Kidney glomerular epithelial cell (primary cell): ENCODE measurements around the gene ACP4.
"Not testable (repeated sequence)": the region's sequence is repeated elsewhere in the genome, so short reads cannot be mapped to it uniquely, and the experiment has no call there.

Experiments used
- DNase-seq: peaks from one replicate; lab custom pipeline; 2025; lab: John Stamatoyannopoulos, UW

ACP4 gene

DNA sequence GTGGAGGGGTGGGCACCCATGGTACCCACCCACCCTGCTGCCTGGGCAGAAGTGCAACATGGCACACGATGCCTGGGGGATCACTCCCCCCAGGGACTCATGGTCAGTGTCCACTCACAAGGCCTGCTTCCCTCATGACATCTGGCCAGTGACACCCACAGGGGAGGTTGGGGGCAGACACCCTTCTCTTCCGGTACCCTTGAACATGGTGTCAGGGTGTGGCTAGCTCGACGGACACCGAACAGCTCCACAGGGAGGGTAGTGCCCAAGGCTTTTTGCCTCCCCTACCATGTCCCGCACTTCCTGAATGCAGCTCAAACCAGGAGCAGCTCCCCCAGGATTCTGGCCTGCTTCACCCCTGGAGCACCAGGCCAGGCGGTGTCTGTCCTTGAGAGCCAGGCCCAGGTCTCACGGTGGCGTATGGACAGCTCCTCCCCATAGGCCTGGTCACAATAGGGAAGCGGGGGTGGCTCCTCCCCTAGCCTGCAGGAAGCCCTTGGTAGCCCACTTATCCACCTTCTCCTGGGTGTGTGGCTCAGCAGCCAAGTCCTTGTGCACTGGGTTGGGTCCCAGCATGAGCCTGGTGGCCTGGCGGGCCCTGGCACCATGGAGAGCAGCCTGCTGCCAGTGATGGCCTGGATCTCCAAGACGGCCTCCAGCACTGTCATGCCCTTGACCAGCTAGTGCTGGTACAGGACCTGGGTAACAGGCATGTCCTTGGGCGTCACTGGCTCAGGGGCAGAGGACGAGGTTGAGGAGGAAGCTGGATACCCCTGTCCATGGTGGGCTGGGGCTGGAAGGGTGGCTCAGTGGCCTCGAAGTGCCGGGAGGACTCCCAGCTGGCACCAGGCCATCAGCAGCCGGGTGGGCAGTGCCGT is 7.8 kb downstream of the ACP4 start:
- no peak for DNase-seq

- no peak for DNase-seq
These were observed 8.7 kb downstream of the ACP4 start for GRCh38 chr19:50798659-50799546.

- DNase-seq, result no peak
These were observed 9.3 kb downstream of the ACP4 start for GRCh38 chr19:50799547-50799851.

DNA sequence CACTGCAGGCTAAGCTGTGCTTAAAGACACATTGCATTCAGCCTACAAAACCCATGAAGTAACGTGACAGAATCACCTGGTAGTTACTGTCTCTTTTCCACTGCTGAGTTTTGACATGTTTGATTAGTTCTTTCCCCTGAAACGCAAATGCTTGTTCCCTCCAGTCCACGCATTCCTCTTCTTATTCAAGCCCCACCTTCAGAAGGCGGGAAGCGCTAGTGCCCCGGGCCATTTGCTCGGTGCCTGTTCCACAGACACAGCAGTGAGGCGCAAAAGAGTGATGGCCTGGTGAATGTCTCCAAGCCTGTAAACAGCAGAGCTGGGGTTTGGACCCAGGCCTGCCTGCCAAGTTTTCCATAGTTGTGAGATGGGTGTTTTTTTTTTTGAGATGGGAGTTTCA is 10.9 kb downstream of the ACP4 start:
- no peak for DNase-seq

GRCh38 chr19:50803633-50804419 is 13.6 kb downstream of the ACP4 start:
- DNase-seq, result no peak

- peak; percentile 98 for DNase-seq
These were observed 14.4 kb downstream of the ACP4 start for GRCh38 chr19:50804420-50805272.

DNA sequence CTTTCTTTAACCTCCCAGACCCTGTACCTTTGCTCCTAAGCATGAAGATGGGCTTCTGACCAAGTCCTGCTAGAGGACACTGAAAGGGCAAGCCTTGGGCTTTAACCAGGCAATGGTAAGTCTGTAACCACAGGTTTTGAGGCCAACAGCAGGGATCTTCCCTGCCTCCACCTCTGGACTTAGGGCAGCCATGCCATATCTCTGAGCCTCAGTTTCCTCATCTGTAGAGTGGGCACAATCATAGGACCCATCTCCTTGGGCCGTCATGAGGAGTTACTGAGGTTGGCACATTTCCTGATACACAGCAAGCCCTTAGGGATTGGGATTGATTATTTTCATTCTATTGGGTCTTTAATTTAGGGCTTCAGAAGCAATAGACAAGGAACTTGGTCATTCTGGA is 18.6 kb downstream of the ACP4 start:
- no peak for DNase-seq

GRCh38 chr19:50811622-50812238 is 21.5 kb downstream of the ACP4 start:
- DNase-seq, result not testable (repeated sequence)

DNA sequence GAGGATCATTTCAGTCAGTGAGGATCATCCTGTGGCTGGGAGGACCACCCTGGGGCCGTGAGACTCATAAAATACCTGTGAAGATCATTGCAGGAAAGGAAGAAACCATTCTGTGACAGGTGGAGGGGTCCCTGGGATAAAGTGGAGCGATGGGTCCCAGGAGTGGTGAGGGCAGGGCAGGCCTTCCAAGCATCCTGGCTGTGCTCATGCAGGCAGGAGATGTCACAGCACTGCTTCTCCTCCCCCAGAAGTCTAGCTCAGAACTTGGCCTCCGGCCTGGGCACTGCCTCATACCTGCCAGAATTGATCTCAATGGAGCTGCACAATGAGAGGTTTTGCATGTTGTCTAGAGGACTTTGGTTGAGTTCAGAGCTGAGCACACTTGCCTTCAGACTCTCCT is 22.3 kb downstream of the ACP4 start:
- no peak for DNase-seq

DNA sequence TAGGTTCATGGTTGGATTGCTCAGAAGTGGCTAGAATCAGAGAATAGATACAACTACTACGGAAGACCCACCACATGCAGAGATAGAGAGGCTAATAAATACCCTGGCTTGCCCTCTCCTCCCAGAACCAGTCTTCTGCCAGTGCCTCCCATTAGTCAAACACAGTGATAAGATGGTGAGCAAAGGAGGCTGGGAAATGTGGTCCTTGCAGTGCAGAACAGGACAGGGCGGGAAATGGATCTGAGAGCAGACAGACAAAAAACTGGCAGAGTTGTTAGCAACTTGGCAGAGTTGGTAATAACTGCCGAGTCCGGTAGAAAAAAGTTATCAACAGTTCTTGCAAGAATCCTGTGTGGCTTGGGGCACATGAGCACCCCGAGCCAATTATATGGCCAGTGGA is 24.7 kb downstream of the ACP4 start:
- DNase-seq, result no peak

GRCh38 chr19:50815439-50815838 is 25.2 kb downstream of the ACP4 start:
- no peak for DNase-seq

- DNase-seq, result no peak
These were observed 28.0 kb downstream of the ACP4 start for GRCh38 chr19:50817941-50818858.

- no peak for DNase-seq
These were observed 28.8 kb downstream of the ACP4 start for GRCh38 chr19:50818859-50819472.

DNA sequence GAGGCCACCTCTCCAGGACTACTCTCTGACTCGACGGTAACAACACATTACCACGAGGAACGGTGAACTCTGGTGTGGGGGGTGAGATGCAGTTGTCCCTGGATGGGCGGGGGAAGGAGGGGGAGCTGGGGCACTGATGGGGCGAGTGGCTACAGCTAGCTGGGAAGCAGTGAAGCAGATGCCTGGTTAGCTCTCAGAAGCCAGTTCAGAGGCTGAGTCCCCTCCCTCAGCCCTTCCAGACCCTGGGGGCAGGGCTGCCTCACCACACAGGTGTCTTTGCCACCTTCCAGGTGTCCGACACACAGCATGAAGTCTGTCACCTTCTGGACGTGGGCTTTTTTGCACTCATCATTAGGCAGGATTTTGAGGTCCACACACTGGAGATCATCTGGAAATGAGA is 29.4 kb downstream of the ACP4 start:
- DNase-seq, result no peak

- no peak for DNase-seq
These were observed 29.9 kb downstream of the ACP4 start for GRCh38 chr19:50820086-50820485.

DNA sequence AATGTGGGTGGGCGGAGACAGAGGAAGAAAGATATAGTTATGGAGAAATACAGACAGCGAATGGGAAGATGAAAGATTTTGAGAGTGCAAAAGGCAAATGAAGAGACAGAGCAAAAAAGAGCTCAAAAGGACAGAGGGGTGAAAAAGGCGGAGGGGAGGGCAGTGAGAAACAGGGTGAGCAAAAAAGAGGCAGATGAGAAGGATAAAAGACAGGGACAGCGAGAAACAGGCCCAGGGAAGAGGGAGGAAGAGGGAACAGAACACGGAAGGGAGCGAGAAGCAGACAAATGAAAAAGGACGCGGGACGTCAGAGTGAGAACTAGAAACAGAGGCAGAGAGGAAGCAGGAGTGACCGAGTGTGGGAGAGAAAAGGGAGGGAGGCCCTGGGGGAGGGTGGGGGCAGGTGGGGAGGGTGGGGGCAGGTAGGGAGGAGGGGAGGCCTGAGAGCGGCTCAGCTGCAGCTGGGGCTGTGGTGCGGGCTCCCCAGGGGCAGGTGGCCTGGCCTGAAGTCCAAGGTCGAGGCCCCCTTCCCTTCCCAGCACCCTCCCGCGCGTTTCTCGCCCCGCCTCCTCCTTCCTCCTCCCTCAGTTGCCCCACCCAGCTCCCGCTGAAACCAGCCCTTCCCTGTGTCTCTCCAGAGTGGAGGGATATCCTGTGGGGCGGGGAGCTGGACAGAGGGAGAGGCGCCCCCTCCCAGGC is 30.5 kb downstream of the ACP4 start:
- no peak for DNase-seq

DNA sequence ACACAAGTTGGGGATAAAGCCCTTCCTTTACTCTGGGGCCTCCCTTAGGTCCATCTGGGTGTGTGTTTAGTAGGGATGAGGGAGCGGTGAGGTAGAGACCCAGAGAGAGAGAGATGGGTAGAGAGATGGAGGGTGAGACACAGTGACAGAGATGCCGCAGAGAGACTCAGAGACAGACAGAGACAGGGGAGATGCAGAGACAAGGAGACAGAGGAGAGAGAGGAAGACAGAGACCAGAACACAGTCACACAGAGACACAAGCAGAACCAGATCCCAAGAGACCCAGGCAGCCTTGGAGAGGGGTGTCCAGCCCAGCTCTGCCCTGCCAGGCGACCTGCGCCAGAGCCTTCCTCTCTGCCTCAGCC is 31.0 kb downstream of the ACP4 start:
- DNase-seq, result no peak

GRCh38 chr19:50821622-50822021 is 31.4 kb downstream of the ACP4 start:
- no peak for DNase-seq

DNA sequence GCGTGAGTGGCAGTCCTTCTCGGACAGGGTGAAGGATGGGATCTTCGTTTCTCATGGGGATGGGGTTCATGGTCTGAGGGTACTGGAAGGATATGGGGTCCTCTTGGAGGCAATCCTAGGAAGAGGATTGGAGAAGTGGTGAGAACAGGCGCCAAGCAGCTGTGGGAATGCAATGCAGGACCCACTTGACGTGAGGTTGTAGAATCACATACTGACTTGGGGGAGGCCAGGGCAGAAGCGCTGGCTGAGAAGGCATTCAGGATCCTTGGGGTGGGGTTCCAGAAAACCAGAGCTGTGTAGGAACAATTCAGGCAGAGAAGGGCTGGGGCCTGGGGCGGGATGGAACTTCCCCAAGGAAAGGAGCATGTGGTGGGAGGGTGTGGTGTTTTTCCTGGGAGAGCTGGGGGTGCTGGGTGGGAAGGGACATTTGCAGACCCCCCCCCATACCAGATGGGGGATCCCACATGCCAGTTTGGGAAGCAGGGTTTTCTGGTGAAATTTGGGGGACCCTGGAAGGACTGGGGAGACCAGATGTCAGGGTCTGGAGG is 32.5 kb downstream of the ACP4 start:
- DNase-seq, result no peak
